Ectodermal cell (in vitro differentiated cells): ENCODE results near the gene MAN1C1.

ENCODE experiments used
- H3K27ac ChIP-seq: 2 replicates; pipeline ENCODE4 v1.7.0; 2013; ENCODE audit warnings: mild to moderate bottlenecking, low read depth, low read length; ENCODE audit not compliant: insufficient read depth, poor library complexity, severe bottlenecking
- H3K27me3 ChIP-seq: 2 replicates; pipeline ENCODE4 v1.7.0; 2013; ENCODE audit warnings: mild to moderate bottlenecking, low read length; ENCODE audit not compliant: insufficient read depth, control insufficient read depth, poor library complexity, severe bottlenecking
- H3K36me3 ChIP-seq: one replicate; pipeline ENCODE4 v1.7.0; 2013; ENCODE audit warnings: low read length; ENCODE audit not compliant: control insufficient read depth, insufficient read depth
- H3K4me1 ChIP-seq: one replicate; pipeline ENCODE4 v1.7.0; 2013; ENCODE audit warnings: low read length; ENCODE audit not compliant: control insufficient read depth, insufficient read depth
- H3K4me3 ChIP-seq: 2 replicates; pipeline ENCODE4 v1.7.0; 2013; ENCODE audit warnings: low read depth, low read length, control low read depth; ENCODE audit not compliant: insufficient read depth
- H3K9me3 ChIP-seq: 2 replicates; pipeline ENCODE4 v1.7.0; 2013; ENCODE audit warnings: mild to moderate bottlenecking, low read length, moderate library complexity; ENCODE audit not compliant: control insufficient read depth
- WGBS, 2 experiments: methylation state at CpG; one replicate each; pipeline ENCODE4 v1.1.7; 2013; ENCODE audit warnings: missing lambda C conversion rate in 2 of 2; 5-methylcytosine and 5-hydroxymethylcytosine counted together

MAN1C1 gene

GRCh38 chr1:25572708-25573590, 43.6 kb upstream of the MAN1C1 start:
- peaks cover 3% of the 10 kb centered on the region for H3K27me3 ChIP-seq
- no peak overlapping the region for H3K4me3 ChIP-seq
- WGBS, 2 experiments: 40 to 46% methylated on average over 18 of the region's 18 CpGs
- H3K4me1 ChIP-seq: peaks cover 27% of the 10 kb centered on the region
- H3K9me3 ChIP-seq: no peaks in the 10 kb centered on the region
- no peak overlapping the region for H3K27ac ChIP-seq
- no peaks in the 10 kb centered on the region for H3K36me3 ChIP-seq

GRCh38 chr1:25573591-25573930, 43.0 kb upstream of the MAN1C1 start:
- 84 to 88% methylated on average over 9 of the region's 9 CpGs for WGBS, 2 experiments
- Histone ChIP-seq H3K4me3 (no peak overlapping the region), H3K36me3 (no peaks in the 10 kb centered on the region), H3K4me1 (peaks cover 21% of the 10 kb centered on the region), H3K27ac (no peak overlapping the region), H3K9me3 (no peaks in the 10 kb centered on the region), H3K27me3 (peaks cover 3% of the 10 kb centered on the region)

- Histone ChIP-seq H3K27ac (no peak overlapping the region), H3K9me3 (no peaks in the 10 kb centered on the region), H3K4me1 (peaks cover 17% of the 10 kb centered on the region), H3K4me3 (no peak overlapping the region), H3K27me3 (peaks cover 3% of the 10 kb centered on the region), H3K36me3 (no peaks in the 10 kb centered on the region)
- 68 to 69% methylated on average over 8 of the region's 8 CpGs for WGBS, 2 experiments
Observed at GRCh38 chr1:25573961-25574360, 42.6 kb upstream of the MAN1C1 start.

GRCh38 chr1:25575191-25575590, 41.4 kb upstream of the MAN1C1 start:
- H3K9me3 ChIP-seq: no peaks in the 10 kb centered on the region
- no peaks in the 10 kb centered on the region for H3K36me3 ChIP-seq
- peaks cover 17% of the 10 kb centered on the region for H3K4me1 ChIP-seq
- no peak overlapping the region for H3K27ac ChIP-seq
- H3K27me3 ChIP-seq: peaks cover 3% of the 10 kb centered on the region
- H3K4me3 ChIP-seq: no peak overlapping the region
- WGBS, 2 experiments: 89 to 93% methylated on average over 2 of the region's 2 CpGs

- 90 to 91% methylated on average over 17 to 18 of the region's 18 CpGs for WGBS, 2 experiments
- no peak overlapping the region for H3K27ac ChIP-seq
- H3K36me3 ChIP-seq: no peaks in the 10 kb centered on the region
- no peak overlapping the region for H3K4me3 ChIP-seq
- H3K4me1 ChIP-seq: peaks cover 23% of the 10 kb centered on the region
- no peaks in the 10 kb centered on the region for H3K9me3 ChIP-seq
- peaks cover 3% of the 10 kb centered on the region for H3K27me3 ChIP-seq
Observed at GRCh38 chr1:25576459-25577133, 40.0 kb upstream of the MAN1C1 start.

- no peak overlapping the region for H3K27ac ChIP-seq
- no peaks in the 10 kb centered on the region for H3K36me3 ChIP-seq
- H3K9me3 ChIP-seq: no peaks in the 10 kb centered on the region
- H3K4me3 ChIP-seq: no peak overlapping the region
- H3K27me3 ChIP-seq: peaks cover 3% of the 10 kb centered on the region
- peaks cover 25% of the 10 kb centered on the region for H3K4me1 ChIP-seq
- 83 to 84% methylated on average over 21 of the region's 21 CpGs for WGBS, 2 experiments
Observed at GRCh38 chr1:25577134-25577920, 39.3 kb upstream of the MAN1C1 start.

- no peaks in the 10 kb centered on the region for H3K36me3 ChIP-seq
- WGBS, 2 experiments: 88 to 93% methylated on average over 19 of the region's 19 CpGs
- H3K4me1 ChIP-seq: peaks cover 16% of the 10 kb centered on the region
- H3K27me3 ChIP-seq: no peaks in the 10 kb centered on the region
- no peak overlapping the region for H3K27ac ChIP-seq
- H3K4me3 ChIP-seq: no peak overlapping the region
- H3K9me3 ChIP-seq: no peaks in the 10 kb centered on the region
Observed at GRCh38 chr1:25579292-25580252, 37.0 kb upstream of the MAN1C1 start.

GRCh38 chr1:25580927-25581326, 35.7 kb upstream of the MAN1C1 start:
- Histone ChIP-seq H3K27me3 (no peaks in the 10 kb centered on the region), H3K27ac (no peak overlapping the region), H3K9me3 (no peaks in the 10 kb centered on the region), H3K36me3 (no peaks in the 10 kb centered on the region), H3K4me1 (peaks cover 16% of the 10 kb centered on the region), H3K4me3 (no peak overlapping the region)
- 72% methylated on average over 6 of the region's 6 CpGs for WGBS, 2 experiments

GRCh38 chr1:25581764-25582163, 34.8 kb upstream of the MAN1C1 start:
- Histone ChIP-seq H3K36me3 (no peaks in the 10 kb centered on the region), H3K4me1 (peaks cover 22% of the 10 kb centered on the region), H3K9me3 (no peaks in the 10 kb centered on the region), H3K4me3 (no peak overlapping the region), H3K27me3 (no peaks in the 10 kb centered on the region), H3K27ac (no peak overlapping the region)
- WGBS, 2 experiments: 91 to 92% methylated on average over 5 of the region's 5 CpGs
